ENCODE data around the gene SNRNP70.

GRCh38 chr19:49152119-49152550 lies 66.9 kb downstream of the SNRNP70 start:
- TF ChIP-seq CTCF (IDR thresholded peaks at IDR 0.05 in 4 of 5, conservative IDR thresholded peaks at IDR 0.05 in 1 of 5) (no peak), POLR2A (IDR thresholded peaks at IDR 0.05) (no peak)

Measured in gastrocnemius medialis (tissue), 4 donors.